Mesenchymal stem cell (in vitro differentiated cells and primary cell): Measurements from ENCODE around the gene CCL20.

Experiments used
- DNase-seq: peaks from one replicate; pipeline ENCODE4 v3.0.0-alpha.2; 2013
- H2AFZ ChIP-seq: one replicate; pipeline ENCODE4 v1.6.1; 2013; ENCODE audit warnings: low read depth, mild to moderate bottlenecking, control low read depth, inconsistent platforms, low read length, moderate library complexity
- H2AK5ac ChIP-seq: 2 replicates; pipeline ENCODE4 v1.6.1; 2013; ENCODE audit warnings: low read length, moderate library complexity, mild to moderate bottlenecking, inconsistent platforms; ENCODE audit not compliant: severe bottlenecking
- H2BK120ac ChIP-seq: one replicate; pipeline ENCODE4 v1.6.1; 2013; ENCODE audit warnings: low read depth, mild to moderate bottlenecking, inconsistent platforms, low read length, moderate library complexity
- H2BK12ac ChIP-seq, 2 experiments: one replicate each; pipeline ENCODE4 v1.6.1; 2013; ENCODE audit warnings: inconsistent platforms in 2 of 2, low read length in 2 of 2, mild to moderate bottlenecking in 2 of 2, moderate library complexity in 2 of 2, control low read depth in 1 of 2
- H2BK15ac ChIP-seq: one replicate; pipeline ENCODE4 v1.6.1; 2013; ENCODE audit warnings: mild to moderate bottlenecking, low read depth, inconsistent platforms; ENCODE audit not compliant: poor library complexity, severe bottlenecking
- H2BK5ac ChIP-seq: 2 replicates; pipeline ENCODE4 v1.6.1; 2013; ENCODE audit warnings: low read depth, mild to moderate bottlenecking, low read length, control low read depth, inconsistent platforms; ENCODE audit not compliant: poor library complexity, severe bottlenecking
- H3K14ac ChIP-seq, 2 experiments: one replicate each; pipeline ENCODE4 v1.6.1; 2013; ENCODE audit warnings: inconsistent platforms in 2 of 2, low read length in 2 of 2, control low read depth in 1 of 2, mild to moderate bottlenecking in 1 of 2, moderate library complexity in 1 of 2
- H3K18ac ChIP-seq, 2 experiments: one replicate each; pipeline ENCODE4 v1.6.1; 2013; ENCODE audit warnings: inconsistent platforms in 2 of 2, low read length in 2 of 2, control low read depth in 1 of 2, low read depth in 1 of 2, mild to moderate bottlenecking in 1 of 2
- H3K23ac ChIP-seq, 2 experiments: one replicate each; pipeline ENCODE4 v1.6.1; 2013; ENCODE audit warnings: inconsistent platforms in 2 of 2, low read length in 2 of 2, mild to moderate bottlenecking in 2 of 2, moderate library complexity in 2 of 2, control low read depth in 1 of 2
- H3K27ac ChIP-seq: 2 replicates; pipeline ENCODE4 v1.5.1; 2013; ENCODE audit warnings: mild to moderate bottlenecking, moderate library complexity, low read length, control low read depth, inconsistent platforms; ENCODE audit not compliant: poor library complexity, severe bottlenecking
- H3K27me3 ChIP-seq, 2 experiments: 2 replicates each; pipeline versions ENCODE4 v1.6.1 to v1.7.0; 2013; ENCODE audit warnings: low read length in 2 of 2, mild to moderate bottlenecking in 2 of 2, moderate library complexity in 2 of 2, control low read depth in 1 of 2, inconsistent platforms in 1 of 2; ENCODE audit not compliant: control insufficient read depth in 1 of 2, insufficient read depth in 1 of 2
- H3K36me3 ChIP-seq, 2 experiments: 2 replicates each; pipeline versions ENCODE4 v1.6.1 to v1.7.0; 2013; ENCODE audit warnings: low read length in 2 of 2, control low read depth in 1 of 2, inconsistent platforms in 1 of 2, low read depth in 1 of 2, mild to moderate bottlenecking in 1 of 2; ENCODE audit not compliant: insufficient read depth in 2 of 2, control insufficient read depth in 1 of 2
- H3K4ac ChIP-seq, 2 experiments: one replicate each; pipeline ENCODE4 v1.6.1; 2013; ENCODE audit warnings: inconsistent platforms in 2 of 2, low read length in 2 of 2, mild to moderate bottlenecking in 2 of 2, moderate library complexity in 2 of 2, control low read depth in 1 of 2, low read depth in 1 of 2
- H3K4me1 ChIP-seq: 2 replicates; pipeline ENCODE4 v1.6.1; 2013; ENCODE audit warnings: low read depth, low read length, control low read depth; ENCODE audit not compliant: control insufficient read depth, insufficient read depth
- H3K4me2 ChIP-seq: 2 replicates; pipeline ENCODE4 v1.6.1; 2013; ENCODE audit warnings: low read length, mild to moderate bottlenecking, inconsistent platforms; ENCODE audit not compliant: poor library complexity, severe bottlenecking
- H3K4me3 ChIP-seq, 2 experiments: 2 replicates each; pipeline versions ENCODE4 v1.5.1 to v1.7.0; 2013; ENCODE audit warnings: low read length in 2 of 2, mild to moderate bottlenecking in 2 of 2, control low read depth in 1 of 2, low read depth in 1 of 2; ENCODE audit not compliant: insufficient read depth in 1 of 2
- H3K79me1 ChIP-seq: replicated peaks from 2 replicates; pipeline ENCODE4 v1.6.1; 2013; ENCODE audit warnings: mild to moderate bottlenecking, control low read depth, low read length, inconsistent platforms; ENCODE audit not compliant: poor library complexity, severe bottlenecking
- H3K9ac ChIP-seq: 2 replicates; pipeline ENCODE4 v1.7.0; 2013; ENCODE audit warnings: mild to moderate bottlenecking, low read length, moderate library complexity
- H3K9me3 ChIP-seq: 2 replicates; pipeline ENCODE4 v1.7.0; 2013; ENCODE audit warnings: mild to moderate bottlenecking, low read length; ENCODE audit not compliant: control insufficient read depth
- H4K8ac ChIP-seq: one replicate; pipeline ENCODE4 v1.6.1; 2013; ENCODE audit warnings: inconsistent platforms, mild to moderate bottlenecking, low read length, moderate library complexity
- H4K91ac ChIP-seq: one replicate; pipeline ENCODE4 v1.6.1; 2013; ENCODE audit warnings: mild to moderate bottlenecking, low read length, inconsistent platforms
- WGBS: methylation state at CpG from one replicate; pipeline ENCODE4 v1.1.7; 2013; ENCODE audit warnings: mixed read lengths; 5-methylcytosine and 5-hydroxymethylcytosine counted together

CCL20 gene

GRCh38 chr2:227846831-227847230, 33.2 kb downstream of the CCL20 start:
- Histone ChIP-seq H3K79me1 (no peaks in the 10 kb centered on the region), H4K8ac (no peak overlapping the region), H2AK5ac (no peak overlapping the region), H2AFZ (no peak overlapping the region), H3K14ac (no peak overlapping the region), H3K4me1 (no peaks in the 10 kb centered on the region), H3K4ac (no peak overlapping the region), H4K91ac (no peak overlapping the region), H3K18ac (no peak overlapping the region), H2BK120ac (no peak overlapping the region), H3K9me3 (no peaks in the 10 kb centered on the region), H3K36me3 (no peaks in the 10 kb centered on the region), H3K4me2 (no peak overlapping the region), H3K23ac (no peak overlapping the region), H2BK15ac (no peak overlapping the region), H3K27me3 (no peaks in the 10 kb centered on the region), H2BK12ac (no peak overlapping the region), H3K4me3 (no peak overlapping the region), H3K9ac (no peak overlapping the region), H3K27ac (no peak overlapping the region), H2BK5ac (no peak overlapping the region)
- no CpG with 5 or more reads among the region's 1 CpG for WGBS
- DNase-seq: no peak

GRCh38 chr2:227848146-227848545, 34.5 kb downstream of the CCL20 start:
- H3K9ac ChIP-seq: no peak overlapping the region
- no peak for DNase-seq
- H3K27ac ChIP-seq: no peak overlapping the region
- H3K4me1 ChIP-seq: peaks cover 4% of the 10 kb centered on the region
- H3K9me3 ChIP-seq: no peaks in the 10 kb centered on the region
- H3K4me3 ChIP-seq: no peak overlapping the region
- H3K4me2 ChIP-seq: no peak overlapping the region
- H4K8ac ChIP-seq: no peak overlapping the region
- H2BK120ac ChIP-seq: no peak overlapping the region
- no peak overlapping the region for H4K91ac ChIP-seq
- H3K23ac ChIP-seq: no peak overlapping the region
- H2AFZ ChIP-seq: no peak overlapping the region
- no peaks in the 10 kb centered on the region for H3K27me3 ChIP-seq
- no peak overlapping the region for H3K4ac ChIP-seq
- H3K36me3 ChIP-seq: no peaks in the 10 kb centered on the region
- H2BK15ac ChIP-seq: no peak overlapping the region
- no peak overlapping the region for H2AK5ac ChIP-seq
- no peak overlapping the region for H3K14ac ChIP-seq
- H2BK12ac ChIP-seq: no peak overlapping the region
- H3K79me1 ChIP-seq: no peaks in the 10 kb centered on the region
- H2BK5ac ChIP-seq: no peak overlapping the region
- H3K18ac ChIP-seq: no peak overlapping the region
- 100% methylated on average over 2 of the region's 3 CpGs for WGBS

- no peaks in the 10 kb centered on the region for H3K36me3 ChIP-seq
- H3K4me1 ChIP-seq: peaks cover 4% of the 10 kb centered on the region
- no peak overlapping the region for H2AFZ ChIP-seq
- no peak overlapping the region for H3K4ac ChIP-seq
- no peak overlapping the region for H3K23ac ChIP-seq
- H2AK5ac ChIP-seq: no peak overlapping the region
- no peaks in the 10 kb centered on the region for H3K9me3 ChIP-seq
- H2BK120ac ChIP-seq: no peak overlapping the region
- 93% methylated on average over 3 of the region's 4 CpGs for WGBS
- no peak overlapping the region for H2BK5ac ChIP-seq
- no peak for DNase-seq
- H3K27ac ChIP-seq: no peak overlapping the region
- H3K27me3 ChIP-seq: no peaks in the 10 kb centered on the region
- H4K91ac ChIP-seq: no peak overlapping the region
- H2BK15ac ChIP-seq: no peak overlapping the region
- H3K4me3 ChIP-seq: no peak overlapping the region
- no peaks in the 10 kb centered on the region for H3K79me1 ChIP-seq
- H4K8ac ChIP-seq: no peak overlapping the region
- H2BK12ac ChIP-seq: no peak overlapping the region
- H3K9ac ChIP-seq: no peak overlapping the region
- no peak overlapping the region for H3K14ac ChIP-seq
- no peak overlapping the region for H3K18ac ChIP-seq
- H3K4me2 ChIP-seq: no peak overlapping the region
These were observed 34.9 kb downstream of the CCL20 start for GRCh38 chr2:227848586-227848985.

- no peak overlapping the region for H3K4me2 ChIP-seq
- no peak overlapping the region for H2AFZ ChIP-seq
- no peak overlapping the region for H3K14ac ChIP-seq
- no peak overlapping the region for H4K8ac ChIP-seq
- 43% methylated on average over 1 of the region's 1 CpG for WGBS
- no peak overlapping the region for H3K9ac ChIP-seq
- H3K4ac ChIP-seq: no peak overlapping the region
- H2BK5ac ChIP-seq: no peak overlapping the region
- H3K27me3 ChIP-seq: no peaks in the 10 kb centered on the region
- H4K91ac ChIP-seq: no peak overlapping the region
- peak overlapping the region; percentile 17 for H2AK5ac ChIP-seq
- H3K18ac ChIP-seq: no peak overlapping the region
- no peaks in the 10 kb centered on the region for H3K36me3 ChIP-seq
- peaks cover 4% of the 10 kb centered on the region for H3K4me1 ChIP-seq
- H3K79me1 ChIP-seq: no peaks in the 10 kb centered on the region
- no peaks in the 10 kb centered on the region for H3K9me3 ChIP-seq
- no peak overlapping the region for H3K27ac ChIP-seq
- no peak for DNase-seq
- no peak overlapping the region for H2BK12ac ChIP-seq
- no peak overlapping the region for H2BK15ac ChIP-seq
- H3K23ac ChIP-seq: no peak overlapping the region
- no peak overlapping the region for H3K4me3 ChIP-seq
- H2BK120ac ChIP-seq: no peak overlapping the region
These were observed 36.3 kb downstream of the CCL20 start for GRCh38 chr2:227849906-227850305.
